CD8-positive, alpha-beta memory T cell (primary cell): ENCODE data around the gene CDH23. TPM values are rescaled to one million over a fixed set of nuclear protein-coding genes. Genes with fewer than 3 reads are reported as not detected.

ENCODE experiments used
- CTCF ChIA-PET: fragments of 350-600 bp; sonication (Branson Sonifier 250); formaldehyde crosslinking; loops from one replicate; lab custom pipeline; 2021; ENCODE audit warnings: antibody characterized with exemption; lab: Charles Lee
- POLR2A ChIA-PET: fragments of 350-600 bp; sonication (Branson Sonifier 250); formaldehyde crosslinking; loops from one replicate; lab custom pipeline; 2021; ENCODE audit warnings: antibody characterized with exemption; lab: Charles Lee
- DNase-seq, 5 donors: peaks; one replicate each; pipeline versions ENCODE4 v3.0.0 to v3.0.0-alpha.2; 2020 to 2022; ENCODE audit warnings: mixed read lengths in 1 of 5
- H3K27ac ChIP-seq: one replicate; pipeline ENCODE4 v1.7.0; 2013; ENCODE audit warnings: low read depth, mild to moderate bottlenecking, low read length, moderate library complexity
- H3K27me3 ChIP-seq: 2 replicates; pipeline ENCODE4 v1.7.0; 2013; ENCODE audit warnings: low read length, mild to moderate bottlenecking; ENCODE audit not compliant: insufficient read depth, poor library complexity, severe bottlenecking
- H3K36me3 ChIP-seq: 2 replicates; pipeline ENCODE4 v1.7.0; 2013; ENCODE audit warnings: mild to moderate bottlenecking, low read length, moderate library complexity; ENCODE audit not compliant: insufficient read depth
- H3K4me1 ChIP-seq: 2 replicates; pipeline ENCODE4 v1.7.0; 2013; ENCODE audit warnings: mild to moderate bottlenecking, low read length, moderate library complexity; ENCODE audit not compliant: insufficient read depth
- H3K4me3 ChIP-seq: 2 replicates; pipeline ENCODE4 v1.7.0; 2013; ENCODE audit warnings: mild to moderate bottlenecking, low read length
- H3K9me3 ChIP-seq: 2 replicates; pipeline ENCODE4 v1.7.0; 2013; ENCODE audit warnings: mild to moderate bottlenecking, low read length
- H3K27ac Mint-ChIP-seq, 8 donors: one replicate each; pipeline ENCODE4 v1.8.0; 2020 to 2021; ENCODE audit warnings: mixed read lengths in 8 of 8, mild to moderate bottlenecking in 6 of 8, inconsistent platforms in 3 of 8, moderate library complexity in 3 of 8
- H3K27me3 Mint-ChIP-seq, 2 donors: one replicate each; pipeline ENCODE4 v1.8.0; 2020 to 2021; ENCODE audit warnings: mixed read lengths in 2 of 2, mild to moderate bottlenecking in 1 of 2, moderate library complexity in 1 of 2
- H3K36me3 Mint-ChIP-seq, 3 donors: one replicate each; pipeline ENCODE4 v1.8.0; 2020 to 2021; ENCODE audit warnings: mixed read lengths in 3 of 3, inconsistent platforms in 1 of 3, mild to moderate bottlenecking in 1 of 3
- H3K4me1 Mint-ChIP-seq, 3 donors: one replicate each; pipeline ENCODE4 v1.8.0; 2020 to 2021; ENCODE audit warnings: mixed read lengths in 3 of 3, inconsistent platforms in 1 of 3, mild to moderate bottlenecking in 1 of 3
- H3K4me3 Mint-ChIP-seq, 7 donors: one replicate each; pipeline ENCODE4 v1.8.0; 2020 to 2021; ENCODE audit warnings: mixed read lengths in 7 of 7, mild to moderate bottlenecking in 6 of 7, moderate library complexity in 4 of 7, inconsistent platforms in 2 of 7
- H3K9me3 Mint-ChIP-seq, 5 donors: one replicate each; pipeline ENCODE4 v1.8.0; 2020 to 2022; ENCODE audit warnings: mixed read lengths in 5 of 5, mild to moderate bottlenecking in 3 of 5, moderate library complexity in 2 of 5, inconsistent platforms in 1 of 5
- polyA plus RNA-seq: library from polyadenylated mRNA; unstranded; fragments of 300-500 nt; fragmentation: Illumina TruSeq; gene quantifications from one replicate; pipeline ENCODE4 v1.2.3, GENCODE V29; 2021
- total RNA-seq, 2 experiments: library from RNA; stranded (reverse); gene quantifications; one replicate each; pipeline ENCODE4 v1.2.3, GENCODE V29; 2021

CDH23 gene
- total and polyA plus RNA-seq, 3 experiments from 2014 or later, result 0.74 to 2.0 (median 0.78) TPM

DNA sequence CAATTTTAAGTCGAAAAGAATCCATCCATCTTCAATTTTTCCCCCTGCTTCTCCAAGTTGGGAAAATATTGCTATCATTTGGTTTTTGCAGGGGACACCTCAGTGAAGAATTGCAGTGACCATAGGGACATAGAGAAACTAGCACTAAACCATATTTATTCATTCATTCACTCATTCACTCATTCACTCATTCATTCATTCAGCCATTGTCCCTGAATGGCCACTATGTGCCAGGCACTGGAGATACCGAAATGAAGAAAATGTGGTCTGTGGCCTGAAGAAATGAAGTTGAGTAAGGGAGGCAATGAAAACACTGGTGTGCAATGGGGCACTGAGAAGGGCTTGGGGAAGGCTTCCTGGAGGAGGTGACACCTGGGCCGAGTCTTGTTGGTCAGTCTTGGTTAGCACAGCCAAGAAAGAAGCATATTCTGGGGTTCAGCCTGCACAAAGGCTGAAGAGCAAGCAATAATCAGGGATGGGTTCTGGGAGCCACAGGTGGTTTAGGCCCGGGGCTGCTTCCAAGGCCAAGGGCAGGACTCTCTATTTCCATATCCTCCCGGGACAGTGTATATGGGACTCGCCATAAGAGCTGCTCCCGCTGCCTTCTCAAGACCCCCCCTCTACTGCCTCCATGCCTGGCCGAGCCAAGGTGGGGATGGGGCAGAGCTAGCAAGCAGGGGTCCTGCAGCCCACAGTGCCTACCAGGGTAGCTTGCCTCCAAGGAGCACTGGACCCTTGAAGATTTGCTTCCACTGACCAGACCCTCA lies 348.4 kb downstream of the CDH23 start:
- Mint-ChIP-seq H3K4me1 (peaks cover 100% of the 10 kb centered on the region in 3 donors), H3K27ac (peak overlapping the region; percentile 57 to 99 (median 95)), H3K36me3 (peaks cover 0 to 9% (median 1%) of the 10 kb centered on the region in 3 donors), H3K4me3 (peak overlapping the region; percentile 15 to 72 (median 60)), H3K9me3 (no peaks in the 10 kb centered on the region), H3K27me3 (no peaks in the 10 kb centered on the region)
- Histone ChIP-seq H3K27me3 (no peaks in the 10 kb centered on the region), H3K36me3 (no peaks in the 10 kb centered on the region), H3K4me1 (peaks cover 100% of the 10 kb centered on the region), H3K4me3 (peak overlapping the region; percentile 20), H3K27ac (no peak overlapping the region), H3K9me3 (no peaks in the 10 kb centered on the region)
- ChIA-PET CTCF (interaction anchor here (1.2 to 10.4 kb wide), 3 partner anchors 17 to 37 kb away, joined by 3 to 152 read pairs (median 5); no protein-coding TSS in a partner anchor), POLR2A (interaction anchor here (1.2 to 5.3 kb wide), 3 partner anchors 9 to 28 kb away, joined by 3 to 25 read pairs (median 6); partner anchors contain the start of gene VSIR)
- DNase-seq, result no peak

DNA sequence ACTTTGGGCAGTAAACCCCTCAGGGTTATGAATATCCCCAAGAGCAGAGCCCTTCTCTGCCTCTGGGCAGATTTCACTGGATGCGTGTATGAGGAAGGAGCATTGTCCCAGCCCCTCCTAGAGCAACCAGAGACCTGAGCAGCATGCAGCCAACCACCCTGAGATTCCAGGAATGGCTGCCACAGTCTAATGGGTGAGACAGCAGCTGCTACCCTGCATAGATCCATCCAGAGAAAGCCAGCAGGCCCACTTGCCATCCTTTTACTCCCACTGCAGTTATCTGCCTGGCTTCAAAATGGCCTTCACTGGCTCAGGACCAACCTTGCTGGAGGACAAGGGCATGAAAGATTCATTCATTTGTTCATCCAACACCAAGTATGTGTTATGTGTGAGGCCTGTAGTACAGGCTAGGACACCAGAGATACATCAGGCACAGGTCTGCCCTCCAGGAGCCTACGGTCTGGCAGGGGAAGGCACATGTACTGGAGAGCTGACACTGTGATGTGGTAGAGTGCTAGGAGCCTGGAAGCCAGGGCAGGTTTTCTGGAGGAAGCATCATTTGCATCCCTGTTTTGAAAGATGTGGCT lies 349.0 kb downstream of the CDH23 start:
- H3K27ac ChIP-seq, result peak overlapping the region; percentile 60
- H3K4me1 ChIP-seq, result peaks cover 100% of the 10 kb centered on the region
- CTCF ChIA-PET, result interaction anchor here (1.2 to 10.4 kb wide), 7 partner anchors 9 to 66 kb away, joined by 3 to 152 read pairs (median 10); partner anchors contain the start of gene VSIR
- no peaks in the 10 kb centered on the region for H3K9me3 Mint-ChIP-seq
- H3K27me3 Mint-ChIP-seq, result no peaks in the 10 kb centered on the region
- no peaks in the 10 kb centered on the region for H3K27me3 ChIP-seq
- H3K4me3 Mint-ChIP-seq, result peak overlapping the region in 6 of 7 donors; percentile 48 to 72 (median 62)
- H3K36me3 Mint-ChIP-seq, result peaks cover 0 to 16% (median 5%) of the 10 kb centered on the region in 3 donors
- H3K4me3 ChIP-seq, result peak overlapping the region; percentile 20
- POLR2A ChIA-PET, result interaction anchor here (1.2 to 5.3 kb wide), 3 partner anchors 9 to 27 kb away, joined by 3 to 25 read pairs (median 6); partner anchors contain the start of gene VSIR
- no peak for DNase-seq
- H3K9me3 ChIP-seq, result no peaks in the 10 kb centered on the region
- peak overlapping the region; percentile 88 to 99 (median 95) for H3K27ac Mint-ChIP-seq
- no peaks in the 10 kb centered on the region for H3K36me3 ChIP-seq
- peaks cover 100% of the 10 kb centered on the region in 3 donors for H3K4me1 Mint-ChIP-seq

DNA sequence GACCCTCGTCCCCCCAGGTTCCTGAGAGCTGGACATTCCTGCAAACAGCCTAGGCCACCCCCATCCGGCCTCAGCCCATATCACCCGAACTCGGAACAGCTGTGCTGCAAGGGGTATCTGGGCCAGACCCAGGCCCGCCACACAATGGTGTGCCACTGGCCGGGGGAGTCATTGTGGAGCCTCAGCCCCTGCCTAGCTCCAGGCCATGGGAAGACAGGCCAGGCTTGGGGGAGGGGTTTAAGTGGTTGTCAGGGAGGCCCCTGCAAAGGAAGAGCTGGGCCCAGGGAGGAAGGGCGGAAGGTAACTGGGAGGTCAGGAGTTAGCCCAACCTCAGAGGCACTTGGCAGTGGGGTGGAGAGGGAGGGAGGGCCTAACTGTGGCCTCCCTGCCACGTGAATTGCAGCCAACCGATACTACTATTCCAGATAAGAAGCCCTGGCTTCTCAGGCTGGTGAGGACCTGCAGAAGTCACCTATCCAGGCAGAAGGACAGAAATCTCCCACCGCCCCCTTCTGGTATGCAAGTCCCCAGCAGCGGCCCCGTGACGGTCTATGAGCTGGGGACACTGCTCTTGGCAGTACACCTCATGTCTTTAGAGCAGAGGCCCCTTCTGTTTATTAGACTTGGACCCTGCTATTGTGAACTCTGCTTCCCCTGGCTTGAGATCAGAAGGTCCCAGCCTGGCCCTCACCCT lies 349.8 kb downstream of the CDH23 start:
- peak overlapping the region in 6 of 7 donors; percentile 48 to 72 (median 60) for H3K4me3 Mint-ChIP-seq
- H3K27me3 ChIP-seq, result no peaks in the 10 kb centered on the region
- peak overlapping the region; percentile 60 for H3K27ac ChIP-seq
- POLR2A ChIA-PET, result interaction anchor here (0.7 to 5.3 kb wide), 5 partner anchors 10 to 26 kb away, joined by 3 to 25 read pairs (median 4); partner anchors contain the start of gene VSIR
- peaks cover 99% of the 10 kb centered on the region for H3K4me1 ChIP-seq
- CTCF ChIA-PET, result interaction anchor here (1.0 to 10.4 kb wide), 7 partner anchors 10 to 150 kb away, joined by 3 to 152 read pairs (median 10); partner anchors contain the start of gene VSIR
- H3K27ac Mint-ChIP-seq, result peak overlapping the region; percentile 93 to 99 (median 96)
- H3K4me3 ChIP-seq, result peak overlapping the region; percentile 38
- H3K36me3 ChIP-seq, result no peaks in the 10 kb centered on the region
- no peaks in the 10 kb centered on the region for H3K9me3 Mint-ChIP-seq
- peaks cover 0 to 20% (median 7%) of the 10 kb centered on the region in 3 donors for H3K36me3 Mint-ChIP-seq
- DNase-seq, result no peak
- H3K27me3 Mint-ChIP-seq, result no peaks in the 10 kb centered on the region
- H3K9me3 ChIP-seq, result no peaks in the 10 kb centered on the region
- H3K4me1 Mint-ChIP-seq, result peaks cover 96 to 98% (median 96%) of the 10 kb centered on the region in 3 donors

DNA sequence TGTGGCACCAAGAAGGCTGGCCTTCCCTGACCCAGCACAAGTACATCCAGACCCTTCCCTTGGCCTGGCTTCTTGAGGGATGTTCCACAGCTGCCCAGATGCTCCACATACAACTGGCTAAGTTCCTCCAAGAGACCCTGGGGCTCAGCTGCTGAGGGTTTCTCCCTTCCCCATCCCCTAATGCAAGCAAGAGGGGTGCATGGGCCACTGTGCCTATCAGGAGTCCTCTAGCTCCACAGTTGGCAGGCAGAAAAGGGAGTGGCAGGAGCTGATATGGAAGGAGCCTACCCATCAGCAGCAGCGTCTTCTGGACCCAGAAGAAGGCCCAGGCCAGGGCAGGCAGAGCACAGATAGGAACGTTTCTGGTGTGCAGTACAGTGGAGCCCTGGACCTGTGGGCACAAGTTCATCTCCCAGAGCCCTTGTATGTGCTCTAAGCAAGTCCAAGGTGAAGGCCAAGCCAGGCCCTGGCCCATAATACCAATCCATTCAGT lies 350.4 kb downstream of the CDH23 start:
- Mint-ChIP-seq H3K36me3 (peaks cover 0 to 26% (median 11%) of the 10 kb centered on the region in 3 donors), H3K27ac (peak overlapping the region; percentile 93 to 99 (median 96)), H3K9me3 (no peaks in the 10 kb centered on the region), H3K4me3 (peak overlapping the region in 6 of 7 donors; percentile 53 to 81 (median 62)), H3K4me1 (peaks cover 94 to 98% (median 96%) of the 10 kb centered on the region in 3 donors), H3K27me3 (no peaks in the 10 kb centered on the region)
- Histone ChIP-seq H3K4me3 (peak overlapping the region; percentile 38), H3K4me1 (peaks cover 99% of the 10 kb centered on the region), H3K27me3 (no peaks in the 10 kb centered on the region), H3K36me3 (peaks cover under 1% of the 10 kb centered on the region), H3K9me3 (no peaks in the 10 kb centered on the region), H3K27ac (peak overlapping the region; percentile 60)
- POLR2A ChIA-PET, result interaction anchor here (0.6 to 5.3 kb wide), 6 partner anchors 9 to 334 kb away, joined by 3 to 25 read pairs (median 3); partner anchors contain the start of gene VSIR
- no peak for DNase-seq
- CTCF ChIA-PET, result interaction anchor here (1.0 to 10.4 kb wide), 7 partner anchors 10 to 149 kb away, joined by 3 to 152 read pairs (median 10); partner anchors contain the start of gene VSIR

DNA sequence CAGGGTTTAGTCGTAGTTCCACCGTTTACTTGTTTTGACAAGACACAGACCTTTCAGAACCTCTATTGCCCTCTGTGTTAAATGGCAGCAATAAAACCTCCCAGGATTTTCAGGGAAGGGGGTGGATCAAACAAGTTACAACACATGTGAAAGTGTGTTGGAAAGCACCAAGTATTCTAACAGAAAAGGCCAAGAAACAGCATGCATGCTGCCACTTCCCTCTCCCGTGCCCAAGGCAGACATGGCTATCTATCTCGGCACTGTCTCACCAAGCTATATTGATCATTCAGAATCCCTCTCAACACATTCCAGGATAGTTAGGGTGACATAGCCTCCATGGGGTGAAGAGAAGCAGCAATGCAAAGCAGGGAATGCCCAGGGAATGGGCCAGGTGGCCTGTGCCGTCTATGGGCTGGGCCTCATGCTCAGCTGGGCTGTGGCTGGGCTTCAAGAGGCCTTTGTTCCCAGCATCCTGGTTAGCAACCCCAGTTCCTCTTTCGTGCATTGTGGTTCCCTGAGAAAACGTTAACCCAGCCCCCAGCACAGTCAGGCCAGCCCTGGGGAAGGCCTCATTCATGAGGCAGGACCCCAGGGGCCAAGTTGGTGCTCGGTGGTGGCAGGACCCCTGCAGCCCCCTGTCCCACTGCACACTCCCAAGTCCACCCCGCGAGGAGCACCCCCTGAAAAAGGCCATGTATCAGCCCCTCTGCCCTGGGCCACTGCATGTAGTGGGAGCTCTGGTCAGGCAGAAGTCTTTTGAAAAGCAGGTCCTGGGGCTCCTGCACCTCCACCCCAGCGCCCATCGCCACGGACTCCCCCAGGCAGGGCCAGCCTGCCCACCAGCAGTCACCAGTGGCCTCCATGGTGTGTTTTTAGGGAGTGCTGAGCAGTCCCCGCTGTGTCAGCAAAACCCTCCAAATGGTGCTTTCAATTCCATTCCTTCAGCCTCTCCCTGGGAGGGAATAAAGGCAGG lies 351.1 kb downstream of the CDH23 start:
- Histone ChIP-seq H3K4me1 (peaks cover 99% of the 10 kb centered on the region), H3K27ac (peak overlapping the region; percentile 60), H3K36me3 (peaks cover 8% of the 10 kb centered on the region), H3K9me3 (no peaks in the 10 kb centered on the region), H3K27me3 (no peaks in the 10 kb centered on the region), H3K4me3 (peak overlapping the region; percentile 38)
- Mint-ChIP-seq H3K4me3 (peak overlapping the region in 6 of 7 donors; percentile 65 to 87 (median 78)), H3K36me3 (peaks cover 0 to 34% (median 14%) of the 10 kb centered on the region in 3 donors), H3K4me1 (peaks cover 94 to 98% (median 96%) of the 10 kb centered on the region in 3 donors), H3K9me3 (no peaks in the 10 kb centered on the region), H3K27ac (peak overlapping the region; percentile 93 to 99 (median 96)), H3K27me3 (no peaks in the 10 kb centered on the region)
- no peak for DNase-seq
- POLR2A ChIA-PET, result interaction anchor here (0.6 to 5.3 kb wide), 19 partner anchors 8 to 429 kb away, joined by 3 to 25 read pairs (median 4); partner anchors contain the start of genes PSAP, SLC29A3 and VSIR
- CTCF ChIA-PET, result interaction anchor here (0.8 to 10.4 kb wide), 14 partner anchors 8 to 148 kb away, joined by 3 to 152 read pairs (median 8); partner anchors contain the start of gene VSIR

DNA sequence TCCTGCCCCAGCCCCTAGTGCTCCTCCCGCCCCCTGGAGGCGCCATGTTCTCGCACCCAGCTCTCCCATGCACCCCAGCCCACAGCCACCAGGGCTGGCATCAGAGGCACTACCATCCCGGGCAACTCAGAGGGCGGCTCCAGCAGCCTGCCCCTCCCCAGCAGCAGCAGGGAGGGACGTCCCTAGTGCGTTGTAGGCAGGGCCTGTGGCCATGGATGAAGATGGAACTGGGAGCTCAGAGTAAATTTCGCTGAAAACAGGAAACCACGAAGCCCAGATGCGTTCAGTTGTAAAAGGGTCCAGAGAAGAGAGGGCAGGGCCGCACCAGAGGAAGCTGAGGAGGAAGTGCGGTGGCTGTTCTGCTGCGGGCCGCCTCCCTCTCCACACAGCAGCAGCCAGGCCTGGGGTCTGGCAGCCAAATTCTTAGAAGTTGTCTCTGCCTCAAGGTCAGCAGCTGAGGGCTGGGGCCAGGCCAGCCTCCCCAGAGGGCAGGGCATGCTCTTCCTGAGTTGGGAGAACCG lies 352.0 kb downstream of the CDH23 start:
- Mint-ChIP-seq H3K9me3 (no peaks in the 10 kb centered on the region), H3K4me3 (peak overlapping the region; percentile 64 to 87 (median 75)), H3K27me3 (no peaks in the 10 kb centered on the region), H3K4me1 (peaks cover 94 to 98% (median 96%) of the 10 kb centered on the region in 3 donors), H3K36me3 (peaks cover 0 to 43% (median 14%) of the 10 kb centered on the region in 3 donors), H3K27ac (peak overlapping the region; percentile 93 to 99 (median 96))
- ChIA-PET CTCF (interaction anchor here (0.8 to 10.4 kb wide), 12 partner anchors 9 to 50 kb away, joined by 3 to 152 read pairs (median 8); partner anchors contain the start of gene VSIR), POLR2A (interaction anchor here (0.5 to 5.3 kb wide), 18 partner anchors 9 to 1313 kb away, joined by 3 to 25 read pairs (median 4); partner anchors contain the start of genes PSAP, SLC29A3 and VSIR)
- Histone ChIP-seq H3K27me3 (no peaks in the 10 kb centered on the region), H3K27ac (peak overlapping the region; percentile 60), H3K36me3 (peaks cover 17% of the 10 kb centered on the region), H3K9me3 (no peaks in the 10 kb centered on the region), H3K4me1 (peaks cover 99% of the 10 kb centered on the region), H3K4me3 (peak overlapping the region; percentile 38)
- peak; percentile 62 to 89 (median 82) for DNase-seq
